ENCODE measurements around the gene PLA2G12B.

DNA sequence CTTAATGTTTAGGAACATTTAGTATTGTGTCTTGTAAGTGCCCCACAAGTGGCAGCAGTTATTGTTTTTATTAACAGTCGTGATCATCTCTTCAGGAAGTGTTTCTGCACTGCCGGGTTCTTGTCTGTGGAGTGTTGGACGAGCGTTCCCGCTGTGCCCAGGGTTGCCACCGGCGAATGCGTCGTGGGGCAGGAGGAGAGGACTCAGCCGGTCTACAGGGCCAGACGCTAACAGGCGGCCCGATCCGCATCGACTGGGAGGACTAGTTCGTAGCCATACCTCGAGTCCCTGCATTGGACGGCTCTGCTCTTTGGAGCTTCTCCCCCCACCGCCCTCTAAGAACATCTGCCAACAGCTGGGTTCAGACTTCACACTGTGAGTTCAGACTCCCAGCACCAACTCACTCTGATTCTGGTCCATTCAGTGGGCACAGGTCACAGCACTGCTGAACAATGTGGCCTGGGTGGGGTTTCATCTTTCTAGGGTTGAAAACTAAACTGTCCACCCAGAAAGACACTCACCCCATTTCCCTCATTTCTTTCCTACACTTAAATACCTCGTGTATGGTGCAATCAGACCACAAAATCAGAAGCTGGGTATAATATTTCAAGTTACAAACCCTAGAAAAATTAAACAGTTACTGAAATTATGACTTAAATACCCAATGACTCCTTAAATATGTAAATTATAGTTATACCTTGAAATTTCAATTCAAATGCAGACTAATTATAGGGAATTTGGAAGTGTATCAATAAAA, 22.2 kb downstream of the PLA2G12B start:
- TF ChIP-seq JUND (IDR thresholded peaks at IDR 0.05) (no peak), GABPA (IDR thresholded peaks at IDR 0.05 in 1 of 2, conservative IDR thresholded peaks at IDR 0.05 in 1 of 2) (no peak), SP1 (IDR thresholded peaks at IDR 0.05) (no peak), TAF1 (conservative IDR thresholded peaks at IDR 0.05) (no peak), HNF4G (IDR thresholded peaks at IDR 0.05) (no peak), EGR1 (IDR thresholded peaks at IDR 0.05; ENCODE audit: low read depth in 2 of 2) (no peak), RXRA (IDR thresholded peaks at IDR 0.05) (no peak)
- TF ChIP-seq, protein P1, sequence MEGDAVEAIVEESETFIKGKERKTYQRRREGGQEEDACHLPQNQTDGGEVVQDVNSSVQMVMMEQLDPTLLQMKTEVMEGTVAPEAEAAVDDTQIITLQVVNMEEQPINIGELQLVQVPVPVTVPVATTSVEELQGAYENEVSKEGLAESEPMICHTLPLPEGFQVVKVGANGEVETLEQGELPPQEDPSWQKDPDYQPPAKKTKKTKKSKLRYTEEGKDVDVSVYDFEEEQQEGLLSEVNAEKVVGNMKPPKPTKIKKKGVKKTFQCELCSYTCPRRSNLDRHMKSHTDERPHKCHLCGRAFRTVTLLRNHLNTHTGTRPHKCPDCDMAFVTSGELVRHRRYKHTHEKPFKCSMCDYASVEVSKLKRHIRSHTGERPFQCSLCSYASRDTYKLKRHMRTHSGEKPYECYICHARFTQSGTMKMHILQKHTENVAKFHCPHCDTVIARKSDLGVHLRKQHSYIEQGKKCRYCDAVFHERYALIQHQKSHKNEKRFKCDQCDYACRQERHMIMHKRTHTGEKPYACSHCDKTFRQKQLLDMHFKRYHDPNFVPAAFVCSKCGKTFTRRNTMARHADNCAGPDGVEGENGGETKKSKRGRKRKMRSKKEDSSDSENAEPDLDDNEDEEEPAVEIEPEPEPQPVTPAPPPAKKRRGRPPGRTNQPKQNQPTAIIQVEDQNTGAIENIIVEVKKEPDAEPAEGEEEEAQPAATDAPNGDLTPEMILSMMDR (IDR thresholded peaks at IDR 0.05; ENCODE audit: low read depth, low read length, missing input control), result no peak
- TF ChIP-seq, protein P2, sequence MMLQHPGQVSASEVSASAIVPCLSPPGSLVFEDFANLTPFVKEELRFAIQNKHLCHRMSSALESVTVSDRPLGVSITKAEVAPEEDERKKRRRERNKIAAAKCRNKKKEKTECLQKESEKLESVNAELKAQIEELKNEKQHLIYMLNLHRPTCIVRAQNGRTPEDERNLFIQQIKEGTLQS (IDR thresholded peaks at IDR 0.05), result no peak
- TF ChIP-seq, protein P3, sequence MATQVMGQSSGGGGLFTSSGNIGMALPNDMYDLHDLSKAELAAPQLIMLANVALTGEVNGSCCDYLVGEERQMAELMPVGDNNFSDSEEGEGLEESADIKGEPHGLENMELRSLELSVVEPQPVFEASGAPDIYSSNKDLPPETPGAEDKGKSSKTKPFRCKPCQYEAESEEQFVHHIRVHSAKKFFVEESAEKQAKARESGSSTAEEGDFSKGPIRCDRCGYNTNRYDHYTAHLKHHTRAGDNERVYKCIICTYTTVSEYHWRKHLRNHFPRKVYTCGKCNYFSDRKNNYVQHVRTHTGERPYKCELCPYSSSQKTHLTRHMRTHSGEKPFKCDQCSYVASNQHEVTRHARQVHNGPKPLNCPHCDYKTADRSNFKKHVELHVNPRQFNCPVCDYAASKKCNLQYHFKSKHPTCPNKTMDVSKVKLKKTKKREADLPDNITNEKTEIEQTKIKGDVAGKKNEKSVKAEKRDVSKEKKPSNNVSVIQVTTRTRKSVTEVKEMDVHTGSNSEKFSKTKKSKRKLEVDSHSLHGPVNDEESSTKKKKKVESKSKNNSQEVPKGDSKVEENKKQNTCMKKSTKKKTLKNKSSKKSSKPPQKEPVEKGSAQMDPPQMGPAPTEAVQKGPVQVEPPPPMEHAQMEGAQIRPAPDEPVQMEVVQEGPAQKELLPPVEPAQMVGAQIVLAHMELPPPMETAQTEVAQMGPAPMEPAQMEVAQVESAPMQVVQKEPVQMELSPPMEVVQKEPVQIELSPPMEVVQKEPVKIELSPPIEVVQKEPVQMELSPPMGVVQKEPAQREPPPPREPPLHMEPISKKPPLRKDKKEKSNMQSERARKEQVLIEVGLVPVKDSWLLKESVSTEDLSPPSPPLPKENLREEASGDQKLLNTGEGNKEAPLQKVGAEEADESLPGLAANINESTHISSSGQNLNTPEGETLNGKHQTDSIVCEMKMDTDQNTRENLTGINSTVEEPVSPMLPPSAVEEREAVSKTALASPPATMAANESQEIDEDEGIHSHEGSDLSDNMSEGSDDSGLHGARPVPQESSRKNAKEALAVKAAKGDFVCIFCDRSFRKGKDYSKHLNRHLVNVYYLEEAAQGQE (IDR thresholded peaks at IDR 0.05), result no peak
- TF ChIP-seq, protein P4, sequence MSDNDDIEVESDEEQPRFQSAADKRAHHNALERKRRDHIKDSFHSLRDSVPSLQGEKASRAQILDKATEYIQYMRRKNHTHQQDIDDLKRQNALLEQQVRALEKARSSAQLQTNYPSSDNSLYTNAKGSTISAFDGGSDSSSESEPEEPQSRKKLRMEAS (IDR thresholded peaks at IDR 0.05), result no peak
- TF ChIP-seq, protein P5, sequence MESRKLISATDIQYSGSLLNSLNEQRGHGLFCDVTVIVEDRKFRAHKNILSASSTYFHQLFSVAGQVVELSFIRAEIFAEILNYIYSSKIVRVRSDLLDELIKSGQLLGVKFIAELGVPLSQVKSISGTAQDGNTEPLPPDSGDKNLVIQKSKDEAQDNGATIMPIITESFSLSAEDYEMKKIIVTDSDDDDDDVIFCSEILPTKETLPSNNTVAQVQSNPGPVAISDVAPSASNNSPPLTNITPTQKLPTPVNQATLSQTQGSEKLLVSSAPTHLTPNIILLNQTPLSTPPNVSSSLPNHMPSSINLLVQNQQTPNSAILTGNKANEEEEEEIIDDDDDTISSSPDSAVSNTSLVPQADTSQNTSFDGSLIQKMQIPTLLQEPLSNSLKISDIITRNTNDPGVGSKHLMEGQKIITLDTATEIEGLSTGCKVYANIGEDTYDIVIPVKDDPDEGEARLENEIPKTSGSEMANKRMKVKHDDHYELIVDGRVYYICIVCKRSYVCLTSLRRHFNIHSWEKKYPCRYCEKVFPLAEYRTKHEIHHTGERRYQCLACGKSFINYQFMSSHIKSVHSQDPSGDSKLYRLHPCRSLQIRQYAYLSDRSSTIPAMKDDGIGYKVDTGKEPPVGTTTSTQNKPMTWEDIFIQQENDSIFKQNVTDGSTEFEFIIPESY (IDR thresholded peaks at IDR 0.05), result no peak
